Left renal cortex interstitium (tissue), 4 donors: ENCODE data around the gene STK32B. TPM values are rescaled to one million over a fixed set of nuclear protein-coding genes. Genes with fewer than 3 reads are reported as not detected.
"Not testable (repeated sequence)": the region's sequence is repeated elsewhere in the genome, so short reads cannot be mapped to it uniquely, and the experiment has no call there.

Source experiments
- DNase-seq, 4 donors: peaks; one replicate each; pipeline ENCODE4 v3.0.0-alpha.2; 2013; ENCODE audit warnings: low read depth in 4 of 4, low spot score in 2 of 4, missing footprints in 1 of 4
- polyA plus RNA-seq, 4 donors: library from polyadenylated mRNA; unstranded; fragments of 120-200 nt; gene quantifications; one replicate each; pipeline ENCODE4 v1.2.1, GENCODE V29; 2013; ENCODE audit not compliant: insufficient read length in 4 of 4

The STK32B gene
- polyA plus RNA-seq, 4 donors = 8.9 to 10.7 (median 9.6) TPM

DNA sequence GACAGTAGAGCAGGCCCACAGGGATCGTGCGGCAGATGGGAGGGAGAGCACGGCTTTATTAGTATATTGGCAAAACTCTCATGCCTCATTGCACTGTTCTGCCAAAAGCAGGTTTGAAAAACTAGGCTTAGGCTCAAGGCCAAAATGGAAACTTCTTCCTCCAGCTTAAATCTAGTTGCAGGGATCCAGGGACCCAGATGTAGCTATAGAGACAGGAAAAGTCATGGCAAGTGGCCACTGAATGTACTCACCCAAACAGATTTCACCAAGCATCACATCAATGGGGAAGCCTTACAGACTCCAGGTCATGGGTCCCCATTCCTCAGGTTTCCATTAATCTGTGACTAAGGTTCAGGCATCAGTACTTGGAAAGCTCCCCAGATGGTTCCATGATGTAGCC is 149.2 kb downstream of the STK32B start:
- no peak for DNase-seq

DNA sequence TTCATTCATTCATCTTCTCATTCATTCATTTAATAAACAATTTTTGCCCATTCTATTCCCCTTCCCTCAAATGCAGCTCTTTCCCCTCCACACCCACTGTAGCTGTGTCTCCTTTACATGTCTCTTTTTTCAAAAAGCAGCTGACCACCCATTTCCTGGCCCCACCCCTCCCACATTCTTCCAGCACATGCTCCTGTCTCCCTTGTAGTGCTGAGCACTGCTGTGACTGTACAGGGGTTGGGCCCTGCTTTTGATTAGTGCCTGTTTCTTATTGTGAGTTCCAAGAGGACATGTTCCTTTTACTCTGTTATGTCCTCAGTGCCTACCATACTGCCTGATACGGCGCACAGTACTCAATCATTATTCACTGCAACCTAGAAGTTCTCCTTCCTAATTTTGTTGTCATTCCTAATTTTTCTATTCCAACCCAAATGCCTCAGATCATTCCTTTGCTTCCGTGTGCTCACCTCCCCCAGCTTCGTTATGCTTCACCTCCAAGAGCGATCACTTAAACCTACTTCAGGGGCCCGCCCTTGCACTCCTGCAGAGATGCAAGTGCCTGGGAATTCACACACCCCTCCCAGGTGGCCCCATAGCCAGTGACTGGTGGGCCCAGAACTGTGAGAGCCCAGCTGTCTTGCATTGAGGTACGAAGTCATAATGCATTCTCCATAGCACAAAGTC is 152.2 kb downstream of the STK32B start:
- no peak for DNase-seq

DNA sequence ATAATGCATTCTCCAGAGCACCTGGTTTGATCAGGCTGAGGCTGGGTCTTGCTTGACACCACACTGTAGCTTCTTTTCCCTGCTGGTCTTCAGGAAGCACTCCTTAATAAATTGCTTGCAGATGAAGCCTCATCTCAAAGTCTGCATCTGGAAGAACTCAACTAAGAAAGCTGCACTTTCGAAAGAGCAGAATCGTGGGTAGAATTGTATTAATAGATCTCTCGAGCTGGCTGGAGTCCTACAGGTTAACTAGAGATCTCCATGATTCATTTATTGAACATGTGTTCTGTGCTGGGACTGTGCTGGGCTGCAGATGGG is 152.7 kb downstream of the STK32B start:
- no peak for DNase-seq

DNA sequence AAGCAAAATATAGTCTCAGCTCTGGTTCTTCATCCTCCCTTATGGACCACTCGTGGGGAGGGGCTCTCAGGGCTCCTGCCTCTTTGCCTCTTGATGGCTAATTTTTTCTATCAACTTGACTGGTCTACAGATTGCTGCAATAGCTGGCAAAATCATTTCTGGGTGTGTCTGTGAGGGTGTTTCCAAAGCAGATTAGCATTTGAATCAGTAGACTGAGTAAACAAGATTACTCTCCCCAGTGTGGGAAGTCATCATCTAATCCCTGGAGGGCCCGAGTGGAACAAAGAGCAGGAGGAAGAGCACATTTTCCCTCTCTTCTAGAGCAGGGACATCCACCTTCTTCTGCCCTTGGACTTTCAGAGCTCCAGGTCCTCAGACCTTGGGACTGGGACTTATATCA is 153.5 kb downstream of the STK32B start:
- DNase-seq = no peak

DNA sequence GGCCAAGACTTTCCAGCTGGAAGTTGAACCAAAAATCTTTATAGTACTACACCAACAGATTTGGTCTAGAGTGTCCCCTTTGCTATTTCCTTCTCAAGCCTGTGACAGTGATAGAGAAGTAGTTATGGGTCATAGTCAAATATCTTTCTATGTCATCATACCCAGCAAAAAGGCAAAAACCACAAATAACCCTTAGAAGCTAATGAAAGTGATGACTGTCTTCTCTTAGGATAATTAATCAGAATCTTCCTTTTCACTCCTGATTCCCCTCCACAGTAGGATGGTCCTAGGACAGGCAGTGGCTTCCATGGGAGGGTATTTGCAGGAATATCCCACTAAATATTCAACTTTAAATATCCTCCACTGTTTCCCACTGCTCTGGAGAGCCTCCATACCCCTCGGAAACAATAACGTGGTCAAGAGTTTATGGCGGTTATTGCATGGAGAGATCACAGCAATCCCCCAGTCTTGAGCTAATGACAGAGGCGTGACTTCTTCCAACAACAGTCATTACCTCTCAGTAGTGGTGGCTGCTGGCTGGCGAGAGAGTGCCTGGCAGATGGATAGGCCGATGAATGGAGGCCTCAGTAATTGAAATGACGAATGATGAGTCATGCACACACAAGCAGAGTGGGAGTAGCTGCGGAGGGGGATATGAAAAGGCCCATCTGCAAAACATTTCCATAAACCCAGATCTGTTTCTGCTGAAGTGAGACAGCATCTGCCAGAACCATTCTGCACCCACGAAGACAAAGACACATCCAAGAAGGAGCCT is 154.9 kb downstream of the STK32B start:
- no peak for DNase-seq

DNA sequence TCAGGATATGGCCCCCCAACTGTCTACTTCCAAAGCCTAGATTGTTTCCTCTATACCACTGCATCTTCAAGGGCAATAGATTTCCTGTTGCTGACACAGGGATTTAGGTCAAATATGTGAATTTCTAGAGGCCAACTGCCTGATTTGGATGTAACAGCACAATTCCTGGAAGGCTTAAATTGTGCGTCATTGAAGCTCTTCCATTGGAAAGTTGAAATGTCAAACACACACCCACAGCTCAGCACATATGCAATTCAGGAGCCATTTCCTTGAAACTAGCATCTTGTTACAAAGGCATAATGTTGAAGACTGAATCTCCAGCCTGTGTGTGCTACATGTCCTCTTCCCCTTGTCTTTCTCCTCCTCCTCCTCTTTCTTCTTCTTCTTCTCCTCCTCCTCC is 158.6 kb downstream of the STK32B start:
- DNase-seq = no peak

DNA sequence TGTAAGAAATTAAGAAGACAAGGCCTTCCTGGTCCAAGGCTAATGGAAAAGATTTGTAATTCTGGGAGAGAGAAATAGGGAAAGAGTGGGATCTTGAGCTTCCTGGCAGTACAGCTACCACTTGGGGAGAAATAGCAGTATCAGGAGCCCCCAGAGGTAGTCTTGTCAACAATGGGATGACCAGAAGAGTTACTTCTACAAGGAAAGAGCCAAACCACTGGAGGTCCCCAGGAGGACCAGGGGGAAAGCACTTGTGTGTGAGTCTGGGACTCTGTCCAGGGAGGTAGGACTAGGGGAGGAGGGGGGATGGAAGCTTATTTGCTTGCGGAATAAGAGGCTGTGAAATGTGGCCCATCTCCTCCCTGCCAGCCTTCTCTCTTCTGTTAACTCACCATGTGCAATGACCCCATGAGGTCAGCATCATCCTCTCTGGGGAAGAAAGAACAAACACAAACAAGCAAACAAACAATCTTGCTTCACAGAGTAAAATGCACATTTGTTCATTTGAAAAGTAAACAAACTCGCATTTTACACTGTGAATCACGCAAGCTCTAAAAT is 160.1 kb downstream of the STK32B start:
- no peak for DNase-seq

DNA sequence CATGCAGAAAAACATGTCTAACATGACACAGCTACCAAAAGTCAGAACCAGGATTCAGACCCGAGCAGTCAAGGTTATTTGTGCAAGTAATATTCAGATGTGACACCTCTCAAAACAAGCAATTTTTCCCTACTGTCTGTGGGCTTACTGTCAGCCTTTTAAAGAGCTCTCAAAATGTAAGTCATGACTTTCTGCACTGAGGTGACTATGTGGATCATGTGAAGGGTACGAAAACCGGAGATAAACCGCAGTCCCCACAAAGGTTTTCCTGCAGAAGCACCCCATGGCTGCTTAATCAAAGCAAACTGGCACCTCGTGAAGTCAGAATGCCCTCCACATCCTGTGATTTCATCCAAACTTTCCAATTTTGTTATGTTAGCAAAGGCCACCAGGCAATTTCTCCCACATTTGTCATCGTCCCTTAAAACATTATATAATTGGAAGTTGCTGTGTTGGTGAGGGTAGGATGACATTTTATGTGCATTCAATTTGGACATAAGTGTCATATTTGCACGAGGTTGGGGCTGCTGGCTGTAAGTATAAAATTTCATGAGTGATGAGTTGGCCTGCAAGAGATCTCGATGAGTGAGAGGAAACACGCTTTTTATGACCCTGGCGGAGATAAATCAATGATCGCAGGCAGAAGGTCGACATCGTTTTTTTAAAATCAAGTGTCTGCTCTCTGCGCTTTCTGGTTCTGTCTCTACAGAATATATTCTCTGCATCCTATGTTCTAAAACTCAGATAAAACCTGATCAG is 161.2 kb downstream of the STK32B start:
- DNase-seq = no peak

DNA sequence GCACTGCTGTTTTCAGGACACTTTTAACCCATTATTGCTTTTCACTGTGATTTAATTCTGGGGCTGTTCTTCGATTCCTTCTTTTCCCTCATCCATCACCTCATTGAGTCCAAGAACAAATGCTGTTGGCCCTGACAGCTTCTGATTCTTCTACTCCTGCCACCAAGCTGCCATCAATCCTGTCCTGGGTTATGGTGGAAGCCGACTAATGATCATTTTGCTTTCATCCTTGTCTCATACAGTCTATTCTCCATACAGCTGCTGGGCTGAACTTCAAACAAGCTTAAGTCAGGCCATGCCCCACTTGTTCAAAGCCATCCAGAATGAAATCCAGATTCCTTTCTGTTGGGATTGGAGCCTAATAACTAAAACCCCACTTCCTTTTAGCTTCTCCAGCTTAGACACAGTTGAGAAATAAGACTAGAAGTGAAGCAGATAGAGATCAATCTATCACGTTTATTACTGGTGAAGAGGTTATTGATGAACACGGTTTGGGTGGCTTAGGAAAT is 161.9 kb downstream of the STK32B start:
- no peak for DNase-seq

DNA sequence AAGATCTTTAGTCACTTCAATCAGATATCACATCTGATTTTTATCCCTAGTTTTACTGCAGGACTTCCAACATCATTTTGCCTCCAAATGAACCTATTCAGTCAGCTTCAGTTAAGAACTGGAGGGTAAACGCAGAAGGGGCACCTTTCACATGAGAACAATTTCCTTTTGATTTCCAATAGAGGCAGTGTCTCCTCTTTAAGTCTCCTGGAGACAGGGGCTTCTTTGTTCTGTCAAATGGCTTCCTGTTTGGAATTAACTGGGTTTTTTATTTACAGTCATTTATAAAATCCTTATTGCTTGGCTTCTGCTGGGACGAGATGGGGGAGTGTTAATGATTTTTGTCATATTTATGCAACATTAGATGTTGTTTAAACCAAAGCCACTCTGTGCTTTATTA is 164.0 kb downstream of the STK32B start:
- DNase-seq = no peak

DNA sequence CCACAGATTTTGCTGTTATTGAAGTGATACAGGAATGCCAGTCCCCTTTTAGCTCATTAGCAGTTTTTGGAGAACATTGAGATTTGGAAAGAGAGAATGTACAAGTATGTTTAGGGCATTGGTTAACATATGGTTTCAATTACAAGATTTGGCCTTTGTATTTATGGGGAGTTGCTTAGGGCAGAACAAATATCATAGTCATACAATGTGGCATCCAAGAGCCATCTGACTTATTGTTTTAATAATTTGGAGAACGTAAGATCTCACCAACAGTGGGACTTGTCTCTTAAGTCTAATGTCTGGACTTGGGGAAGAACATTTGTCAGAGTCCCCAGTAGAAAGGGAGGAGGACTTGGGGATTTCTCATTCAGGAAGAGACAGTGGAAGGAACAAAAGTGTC is 166.1 kb downstream of the STK32B start:
- DNase-seq = no peak

DNA sequence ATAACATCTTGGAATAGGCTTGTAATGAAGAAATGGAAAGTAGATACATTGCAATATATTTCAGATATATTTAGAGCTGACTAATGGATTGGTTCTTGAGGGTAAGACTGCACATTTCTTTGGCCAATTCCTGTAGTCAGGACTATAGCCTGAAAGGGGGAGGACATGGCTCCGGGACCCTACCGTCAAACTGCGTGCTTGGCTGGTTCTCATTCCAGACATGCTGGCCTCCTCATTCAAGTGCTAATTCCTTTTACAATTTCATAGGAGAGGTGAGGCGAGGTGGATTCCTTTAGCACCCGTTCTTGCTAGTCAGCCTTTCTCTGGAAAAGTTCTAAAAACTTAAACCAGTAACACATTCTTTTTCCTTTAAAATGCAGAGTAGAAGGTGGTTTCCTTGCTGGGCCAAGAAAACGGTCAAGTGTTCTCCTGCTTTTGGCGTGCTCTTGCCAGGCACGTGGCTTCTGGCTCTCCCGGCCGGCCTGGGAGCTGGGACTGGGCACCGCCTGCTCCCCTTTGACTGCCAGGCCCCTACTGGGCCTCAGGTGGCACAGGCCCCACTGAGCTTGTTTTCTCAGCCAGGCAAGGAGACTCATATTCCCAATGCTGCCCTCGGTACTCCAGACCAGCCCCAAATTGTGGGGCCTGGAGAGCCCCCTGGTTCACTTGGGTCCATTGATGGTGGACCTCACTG is 167.2 kb downstream of the STK32B start:
- DNase-seq = no peak

DNA sequence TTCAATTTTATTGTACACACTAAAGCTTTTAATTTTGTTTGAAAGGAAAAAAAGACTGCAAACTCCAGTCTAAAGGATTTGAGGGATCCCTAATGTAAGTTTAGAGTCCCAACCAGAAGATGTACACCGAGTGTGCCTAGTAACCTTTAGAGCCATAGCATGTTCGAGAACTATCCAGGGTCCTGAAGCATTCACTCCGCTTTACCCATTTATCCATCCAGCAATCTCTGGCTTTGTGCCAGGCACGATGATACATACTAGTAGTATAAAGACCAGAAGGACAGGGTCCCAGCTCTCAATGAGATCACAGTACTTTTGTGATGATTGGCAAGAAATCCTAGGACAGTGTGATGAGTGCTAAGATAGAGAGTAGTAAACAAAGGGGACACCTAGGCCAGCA is 168.7 kb downstream of the STK32B start:
- DNase-seq = peak in 2 of 4 donors; percentile 14 to 19

DNA sequence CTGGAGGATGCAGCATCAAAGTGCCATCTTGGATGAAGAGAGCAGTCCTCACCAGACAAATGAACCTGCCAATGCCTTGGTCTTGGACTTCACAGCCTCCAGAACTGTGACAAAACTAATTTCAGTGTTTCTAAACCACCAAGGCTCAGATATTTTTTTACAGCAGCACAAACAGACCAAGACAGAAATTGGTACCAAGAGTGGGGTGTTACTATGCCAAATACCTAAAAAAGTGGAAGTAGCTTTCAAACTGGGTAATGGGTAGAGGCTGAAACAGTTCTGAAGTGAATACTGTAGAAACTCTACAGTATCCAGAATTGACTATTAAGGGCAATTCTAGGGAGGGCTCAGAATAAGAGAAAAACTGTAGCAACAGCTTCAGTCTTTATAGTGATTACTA is 170.8 kb downstream of the STK32B start:
- no peak for DNase-seq

DNA sequence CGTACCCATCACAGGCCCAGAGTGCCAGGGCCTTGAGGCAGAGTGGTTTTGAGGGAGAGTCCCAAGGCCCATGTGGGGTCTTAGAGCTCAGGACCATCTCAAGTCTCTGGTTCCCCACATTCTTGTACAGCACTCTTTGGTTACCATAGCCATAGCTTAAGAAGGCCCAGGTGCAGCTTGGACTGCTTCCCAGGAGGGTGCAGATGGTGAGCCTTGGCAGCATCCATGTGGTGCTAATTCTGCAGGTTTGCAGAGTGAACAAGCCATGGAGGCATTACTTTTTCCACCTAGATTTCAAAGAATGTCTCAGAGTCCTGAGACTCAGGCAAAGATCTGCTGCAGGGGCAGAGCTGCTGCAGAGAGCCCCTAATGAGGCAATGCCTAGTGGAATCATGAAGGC is 171.7 kb downstream of the STK32B start:
- DNase-seq = no peak

DNA sequence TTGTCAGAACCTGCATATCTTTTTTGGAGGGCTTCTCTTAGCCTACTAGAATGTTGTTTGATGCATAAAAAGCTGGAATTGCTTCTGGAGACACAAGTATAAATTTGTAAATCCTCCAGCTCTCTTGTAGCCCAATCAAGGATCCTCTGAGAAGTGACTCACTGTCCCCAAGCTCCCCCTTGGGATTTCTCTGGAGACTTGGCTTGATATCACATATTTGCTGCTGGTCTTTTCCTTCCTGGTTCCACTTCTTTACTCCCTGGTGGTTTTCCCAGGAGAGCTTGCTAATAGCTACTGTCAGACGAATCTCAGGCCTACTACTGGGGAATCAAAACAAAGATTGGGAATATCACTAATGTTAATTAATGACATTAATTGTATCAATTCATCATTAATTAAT is 173.1 kb downstream of the STK32B start:
- DNase-seq = no peak

DNA sequence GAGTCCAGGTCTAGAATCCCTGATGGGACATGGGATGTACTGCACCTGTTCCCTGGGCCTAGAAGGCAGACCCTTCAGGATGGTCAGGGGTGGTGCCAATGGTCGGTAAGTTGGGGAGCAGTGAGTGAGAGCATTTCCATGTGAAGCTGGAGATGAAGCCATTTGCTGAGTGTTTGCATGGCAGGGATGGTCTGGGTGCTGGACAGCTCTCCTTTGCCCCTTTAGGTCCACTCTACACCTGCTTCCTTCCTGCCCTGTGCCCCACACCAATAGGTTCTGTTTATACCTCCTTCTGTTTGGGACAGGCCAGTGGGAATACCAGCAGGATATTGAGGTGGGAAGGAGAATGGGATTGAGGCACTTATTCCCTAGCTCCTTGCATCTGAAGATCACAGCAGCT is 181.3 kb downstream of the STK32B start:
- no peak for DNase-seq

DNA sequence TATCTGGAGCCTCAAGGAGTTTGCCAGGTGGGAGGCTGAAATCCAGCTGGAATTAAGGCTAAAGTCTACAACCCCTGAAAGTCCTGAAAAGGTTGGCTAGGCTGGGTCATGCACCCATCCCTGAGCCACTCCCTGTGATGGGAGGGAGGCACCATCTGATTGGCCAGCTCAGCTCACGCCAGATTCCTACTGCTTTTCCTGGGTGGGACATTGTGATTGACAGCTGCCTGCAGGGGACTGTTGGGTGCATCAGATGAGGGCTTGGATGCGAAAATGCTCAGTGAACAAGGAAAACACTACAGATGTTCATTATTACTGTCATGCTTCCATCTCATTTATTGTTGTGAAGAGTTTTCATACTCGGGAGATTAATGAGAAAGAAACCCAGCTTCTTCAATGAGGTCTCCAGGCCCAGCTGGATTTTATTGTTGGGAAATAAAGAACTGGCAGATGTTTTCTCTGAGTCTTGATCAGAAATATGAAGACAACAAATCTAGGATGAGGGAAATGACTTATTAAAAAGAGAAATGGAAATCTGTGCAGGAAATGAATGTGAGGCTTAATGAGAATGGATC is 185.9 kb downstream of the STK32B start:
- DNase-seq = no peak

DNA sequence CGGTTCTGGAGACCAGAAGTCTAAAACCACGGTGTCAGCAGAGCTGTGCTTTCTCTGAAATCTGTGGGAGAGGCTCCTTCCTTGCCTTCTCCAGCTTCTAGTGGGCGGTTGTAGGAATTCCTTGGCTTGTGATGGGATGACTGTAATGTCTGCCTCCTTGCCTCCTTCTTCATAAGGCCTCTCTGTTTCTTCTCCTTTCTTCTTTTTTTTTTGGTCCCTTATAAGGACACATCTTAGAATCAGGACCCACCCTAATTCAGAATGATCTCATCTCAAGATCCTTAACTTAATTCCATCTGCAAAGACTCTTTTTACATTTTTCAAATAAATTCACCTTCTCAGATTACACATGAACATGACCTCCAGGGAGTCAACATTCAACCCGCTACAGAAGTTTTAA is 186.9 kb downstream of the STK32B start:
- no peak for DNase-seq

DNA sequence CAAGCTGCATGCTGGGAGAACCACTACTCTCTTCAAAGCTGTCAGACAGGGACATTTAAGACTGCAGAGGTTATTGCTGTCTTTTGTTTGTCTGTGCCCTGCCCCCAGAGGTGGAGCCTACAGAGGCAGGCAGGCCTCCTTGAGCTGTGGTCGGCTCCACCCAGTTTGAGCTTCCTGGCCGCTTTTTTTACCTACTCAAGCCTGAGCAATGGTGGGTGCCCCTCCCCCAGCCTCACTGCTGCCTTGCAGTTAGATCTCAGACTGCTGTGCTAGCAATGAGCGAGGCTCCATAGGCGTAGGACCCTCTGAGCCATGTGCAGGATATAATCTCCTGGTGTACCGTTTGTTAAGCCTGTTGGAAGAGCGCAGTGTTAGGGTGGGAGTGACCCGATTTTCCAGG is 195.8 kb downstream of the STK32B start:
- DNase-seq = not testable (repeated sequence)
